H9 (cell line): ENCODE measurements around the gene THTPA. TPM values are rescaled to one million over a fixed set of nuclear protein-coding genes. Genes with fewer than 3 reads are reported as not detected.

Experiments used
- DNase-seq: peaks from one replicate; pipeline ENCODE4 v3.0.0-alpha.2; 2017
- H2AFZ ChIP-seq: one replicate; pipeline ENCODE4 v1.6.1; 2013; ENCODE audit warnings: mild to moderate bottlenecking, low read length, control low read depth, moderate library complexity
- H2AK5ac ChIP-seq: 2 replicates; pipeline ENCODE4 v1.6.1; 2013; ENCODE audit warnings: low read length, control low read depth, mixed read lengths; ENCODE audit not compliant: insufficient read length
- H2BK120ac ChIP-seq: one replicate; pipeline ENCODE4 v1.6.1; 2013; ENCODE audit warnings: low read depth, mild to moderate bottlenecking, low read length, control low read depth, inconsistent platforms; ENCODE audit not compliant: poor library complexity, severe bottlenecking
- H2BK12ac ChIP-seq: 2 replicates; pipeline ENCODE4 v1.6.1; 2013; ENCODE audit warnings: low read length, control low read depth, mixed read lengths, low read depth; ENCODE audit not compliant: insufficient read length
- H2BK15ac ChIP-seq: 2 replicates; pipeline ENCODE4 v1.6.1; 2013; ENCODE audit warnings: low read depth, low read length, control low read depth
- H2BK20ac ChIP-seq: one replicate; pipeline ENCODE4 v1.6.1; 2013; ENCODE audit warnings: low read depth, mild to moderate bottlenecking, low read length, control low read depth, inconsistent platforms; ENCODE audit not compliant: poor library complexity, severe bottlenecking
- H2BK5ac ChIP-seq: 2 replicates; pipeline ENCODE4 v1.6.1; 2013; ENCODE audit warnings: low read length, control low read depth, mixed read lengths; ENCODE audit not compliant: insufficient read length
- H3K14ac ChIP-seq: 2 replicates; pipeline ENCODE4 v1.6.1; 2013; ENCODE audit warnings: low read length, control low read depth; ENCODE audit not compliant: insufficient read depth
- H3K18ac ChIP-seq: 2 replicates; pipeline ENCODE4 v1.6.1; 2013; ENCODE audit warnings: low read depth, mild to moderate bottlenecking, mixed read lengths, low read length, control low read depth; ENCODE audit not compliant: insufficient read length
- H3K23ac ChIP-seq: 2 replicates; pipeline ENCODE4 v1.6.1; 2013; ENCODE audit warnings: low read length, control low read depth, mixed read lengths, low read depth; ENCODE audit not compliant: insufficient read length
- H3K23me2 ChIP-seq: 2 replicates; pipeline ENCODE4 v1.6.1; 2013; ENCODE audit warnings: low read depth, mild to moderate bottlenecking, mixed read lengths, low read length, control low read depth; ENCODE audit not compliant: insufficient read length, poor library complexity, severe bottlenecking
- H3K27ac ChIP-seq: 2 replicates; pipeline ENCODE4 v1.5.1; 2013; ENCODE audit warnings: low read length, control low read depth, mixed read lengths, low read depth; ENCODE audit not compliant: insufficient read length
- H3K27me3 ChIP-seq: 2 replicates; pipeline ENCODE4 v1.6.1; 2013; ENCODE audit warnings: low read length, control low read depth, inconsistent platforms; ENCODE audit not compliant: insufficient read depth
- H3K4ac ChIP-seq: 2 replicates; pipeline ENCODE4 v1.6.1; 2013; ENCODE audit warnings: low read depth, mild to moderate bottlenecking, control low read depth, inconsistent platforms, low read length, moderate library complexity
- H3K4me1 ChIP-seq: 2 replicates; pipeline ENCODE4 v1.6.1; 2013; ENCODE audit warnings: low read length, control low read depth, inconsistent platforms; ENCODE audit not compliant: insufficient read depth
- H3K4me2 ChIP-seq: 2 replicates; pipeline ENCODE4 v1.6.1; 2013; ENCODE audit warnings: low read length, control low read depth, mixed read lengths; ENCODE audit not compliant: insufficient read length, insufficient read depth
- H3K56ac ChIP-seq: 2 replicates; pipeline ENCODE4 v1.6.1; 2013; ENCODE audit warnings: low read depth, mild to moderate bottlenecking, mixed read lengths, low read length, control low read depth; ENCODE audit not compliant: insufficient read length
- H3K79me1 ChIP-seq: 2 replicates; pipeline ENCODE4 v1.6.1; 2013; ENCODE audit warnings: low read depth, mild to moderate bottlenecking, moderate library complexity, low read length, control low read depth, inconsistent platforms; ENCODE audit not compliant: insufficient read depth, poor library complexity, severe bottlenecking
- H3K79me2 ChIP-seq: 2 replicates; pipeline ENCODE4 v1.6.1; 2013; ENCODE audit warnings: low read length, control low read depth, inconsistent platforms; ENCODE audit not compliant: insufficient read depth
- H3K9ac ChIP-seq: 2 replicates; pipeline ENCODE4 v1.6.1; 2013; ENCODE audit warnings: low read length, control low read depth, mixed read lengths; ENCODE audit not compliant: insufficient read length; ENCODE audit errors: extremely low read depth
- H3K9me3 ChIP-seq: one replicate; pipeline ENCODE4 v1.6.1; 2013; ENCODE audit warnings: low read depth, low read length, inconsistent platforms; ENCODE audit not compliant: control insufficient read depth
- H3T11ph ChIP-seq: one replicate; pipeline ENCODE4 v1.6.1; 2013; ENCODE audit warnings: mild to moderate bottlenecking, low read length, control low read depth, inconsistent platforms
- H4K20me1 ChIP-seq: one replicate; pipeline ENCODE4 v1.6.1; 2013; ENCODE audit not compliant: control insufficient read depth, insufficient read length, insufficient read depth
- H4K5ac ChIP-seq: 2 replicates; pipeline ENCODE4 v1.6.1; 2013; ENCODE audit warnings: low read depth, mild to moderate bottlenecking, mixed read lengths, low read length, control low read depth; ENCODE audit not compliant: insufficient read length
- H4K8ac ChIP-seq: replicated peaks from 2 replicates; pipeline ENCODE4 v1.6.1; 2013; ENCODE audit warnings: low read length, control low read depth, mixed read lengths, low read depth; ENCODE audit not compliant: insufficient read length
- H4K91ac ChIP-seq: 2 replicates; pipeline ENCODE4 v1.6.1; 2013; ENCODE audit warnings: low read depth, mild to moderate bottlenecking, moderate library complexity, mixed read lengths, low read length, control low read depth; ENCODE audit not compliant: insufficient read length
- H3K27ac Mint-ChIP-seq, 3 experiments: 2 replicates in 2 of 3; 3 replicates in 1 of 3; pipeline ENCODE4 v1.8.0; 2020 to 2021; ENCODE audit warnings: mixed read lengths in 3 of 3, mild to moderate bottlenecking in 1 of 3, moderate library complexity in 1 of 3
- H3K27me3 Mint-ChIP-seq: 2 replicates; pipeline ENCODE4 v1.8.0; 2021; ENCODE audit warnings: low read depth, mild to moderate bottlenecking, moderate library complexity, mixed read lengths
- H3K36me3 Mint-ChIP-seq, 3 experiments: 2 replicates in 2 of 3; 3 replicates in 1 of 3; pipeline ENCODE4 v1.8.0; 2020 to 2021; ENCODE audit warnings: low read depth in 3 of 3, mixed read lengths in 3 of 3; ENCODE audit not compliant: insufficient read depth in 1 of 3
- H3K4me1 Mint-ChIP-seq, 2 experiments: 2 replicates each; pipeline ENCODE4 v1.8.0; 2020; ENCODE audit warnings: mixed read lengths in 2 of 2
- H3K4me3 Mint-ChIP-seq, 2 experiments: 2 replicates in 1 of 2; 3 replicates in 1 of 2; pipeline ENCODE4 v1.8.0; 2020 to 2021; ENCODE audit warnings: mild to moderate bottlenecking in 2 of 2, mixed read lengths in 2 of 2, moderate library complexity in 1 of 2
- H3K9me3 Mint-ChIP-seq, 2 experiments: 2 replicates in 1 of 2; 3 replicates in 1 of 2; pipeline ENCODE4 v1.8.0; 2020; ENCODE audit warnings: mild to moderate bottlenecking in 2 of 2, mixed read lengths in 2 of 2, moderate library complexity in 1 of 2
- WGBS: extraction: QIAGEN DNeasy Blood & Tissue Kit; methylation state at CpG from one replicate; pipeline ENCODE4 v1.1.7; 2013; ENCODE audit warnings: missing lambda C conversion rate, low lambda C conversion rate, mixed read lengths; ENCODE audit not compliant: insufficient read length; ENCODE audit errors: extremely low coverage; 5-methylcytosine and 5-hydroxymethylcytosine counted together
- total RNA-seq: library from RNA; stranded (reverse); gene quantifications from 2 replicates; pipeline ENCODE4 v1.2.1, GENCODE V29; 2021
- TF ChIP-seq, protein P1 (sequence below): fragments of 200-600 bp; sonication (generic); conservative IDR thresholded peaks from 3 replicates; pipeline ENCODE4 v1.8.0; 2021; ENCODE audit warnings: antibody characterized with exemption, mild to moderate bottlenecking

Gene THTPA
- total RNA-seq, 1 experiment from 2014 or later = 15.6 TPM

DNA sequence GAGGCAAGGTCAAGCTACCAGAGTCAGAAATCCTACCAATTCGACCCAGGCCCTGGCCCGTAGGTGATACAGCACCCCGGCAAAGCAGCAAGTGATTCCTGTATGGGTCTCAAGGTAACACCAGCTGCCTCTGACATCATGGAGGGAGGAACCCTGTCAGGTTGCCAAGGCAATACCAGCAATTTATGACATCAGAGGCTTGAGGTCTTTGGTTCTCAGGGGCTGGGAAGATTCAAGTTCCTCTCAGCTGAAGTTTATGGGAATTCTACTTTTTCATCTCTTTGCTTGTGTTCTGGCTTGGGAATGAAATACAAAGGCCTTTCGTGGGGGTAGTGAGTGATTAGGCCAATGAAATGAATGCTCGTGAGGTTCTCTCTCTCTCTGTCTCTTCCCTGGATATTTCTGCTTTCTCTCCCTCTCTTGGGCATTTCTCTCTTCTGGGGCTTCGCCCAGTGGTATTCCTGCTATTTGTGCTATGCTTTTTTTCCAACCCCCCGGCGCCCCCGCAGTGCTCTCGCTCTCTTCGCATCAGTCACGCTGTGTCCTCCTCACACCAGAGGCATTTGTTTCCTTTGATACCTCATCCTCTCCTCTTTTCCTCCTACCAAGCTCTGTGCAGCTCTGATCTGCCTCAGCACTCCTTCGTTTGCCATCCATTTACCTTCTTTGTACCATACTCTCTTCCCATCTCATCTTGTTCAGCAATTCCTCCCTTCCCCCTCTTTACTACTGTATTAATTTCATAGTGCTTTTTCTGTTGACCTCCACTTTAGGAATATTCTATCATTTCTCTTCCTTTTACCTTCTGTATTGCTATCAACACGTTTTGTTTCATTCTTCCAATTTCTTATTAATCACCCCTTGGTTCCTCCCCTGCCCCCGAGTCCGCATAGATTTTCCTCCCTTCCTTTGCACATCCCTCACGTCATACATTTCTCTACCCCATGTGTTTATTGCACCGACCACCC lies 7.4 kb upstream of the THTPA start:
- Histone ChIP-seq H2AK5ac (peak overlapping the region; percentile 1), H3K14ac (peak overlapping the region; percentile 9), H2BK15ac (no peak overlapping the region), H3K23me2 (peaks cover 21% of the 10 kb centered on the region), H3K9ac (peak overlapping the region; percentile 1), H3K79me1 (no peaks in the 10 kb centered on the region), H3K9me3 (no peaks in the 10 kb centered on the region), H3K4ac (no peak overlapping the region), H3K27me3 (no peaks in the 10 kb centered on the region), H3K4me2 (peak overlapping the region; percentile 96), H4K91ac (no peak overlapping the region), H2BK12ac (peak overlapping the region; percentile 8), H4K20me1 (no peaks in the 10 kb centered on the region), H2AFZ (no peak overlapping the region), H3K56ac (peak overlapping the region; percentile 3), H4K5ac (no peak overlapping the region), H3K4me1 (peaks cover 40% of the 10 kb centered on the region; the same call in 1 of the 2 replicates), H2BK20ac (no peak overlapping the region), H4K8ac (no peak overlapping the region), H3K27ac (peak overlapping the region; percentile 80), H3K23ac (no peak overlapping the region), H3K79me2 (peaks cover 13% of the 10 kb centered on the region; the same call in 1 of the 2 replicates), H3K18ac (peak overlapping the region; percentile 21), H2BK5ac (peak overlapping the region; percentile 37), H2BK120ac (no peak overlapping the region), H3T11ph (no peak overlapping the region)
- H3K9me3 Mint-ChIP-seq = no peaks in the 10 kb centered on the region
- no peak overlapping the region for H3K4me3 Mint-ChIP-seq
- no peak overlapping the region for H3K27ac Mint-ChIP-seq
- no peaks in the 10 kb centered on the region; the same call in 1 of the 2 replicates for H3K27me3 Mint-ChIP-seq
- peaks cover 0 to 12% (median 4%) of the 10 kb centered on the region in 3 experiments; a peak in 4 of 7 replicates for H3K36me3 Mint-ChIP-seq
- no CpG with 5 or more reads among the region's 18 CpGs for WGBS
- H3K4me1 Mint-ChIP-seq = peaks cover 3 to 4% of the 10 kb centered on the region in 2 experiments
- DNase-seq = peak; percentile 67
- TF ChIP-seq, protein P1, sequence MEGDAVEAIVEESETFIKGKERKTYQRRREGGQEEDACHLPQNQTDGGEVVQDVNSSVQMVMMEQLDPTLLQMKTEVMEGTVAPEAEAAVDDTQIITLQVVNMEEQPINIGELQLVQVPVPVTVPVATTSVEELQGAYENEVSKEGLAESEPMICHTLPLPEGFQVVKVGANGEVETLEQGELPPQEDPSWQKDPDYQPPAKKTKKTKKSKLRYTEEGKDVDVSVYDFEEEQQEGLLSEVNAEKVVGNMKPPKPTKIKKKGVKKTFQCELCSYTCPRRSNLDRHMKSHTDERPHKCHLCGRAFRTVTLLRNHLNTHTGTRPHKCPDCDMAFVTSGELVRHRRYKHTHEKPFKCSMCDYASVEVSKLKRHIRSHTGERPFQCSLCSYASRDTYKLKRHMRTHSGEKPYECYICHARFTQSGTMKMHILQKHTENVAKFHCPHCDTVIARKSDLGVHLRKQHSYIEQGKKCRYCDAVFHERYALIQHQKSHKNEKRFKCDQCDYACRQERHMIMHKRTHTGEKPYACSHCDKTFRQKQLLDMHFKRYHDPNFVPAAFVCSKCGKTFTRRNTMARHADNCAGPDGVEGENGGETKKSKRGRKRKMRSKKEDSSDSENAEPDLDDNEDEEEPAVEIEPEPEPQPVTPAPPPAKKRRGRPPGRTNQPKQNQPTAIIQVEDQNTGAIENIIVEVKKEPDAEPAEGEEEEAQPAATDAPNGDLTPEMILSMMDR = no peak
